HG03432 (cell line): ENCODE data around the gene SUCNR1.
"Not testable (repeated sequence)": the region's sequence is repeated elsewhere in the genome, so short reads cannot be mapped to it uniquely, and the experiment has no call there.

Source experiments
- ATAC-seq: cut with Tn5 transposase; IDR thresholded peaks from one replicate; pipeline ENCODE4 v1.9.1; 2021; ENCODE audit warnings: mild to moderate bottlenecking, moderate library complexity; ENCODE audit not compliant: unreplicated experiment

Gene SUCNR1

GRCh38 chr3:151871639-151872468 lies 1.6 kb upstream of the SUCNR1 start:
- ATAC-seq, result peak; percentile 86

- not testable (repeated sequence) for ATAC-seq
Measured at GRCh38 chr3:151874079-151874478, 636 bp downstream of the SUCNR1 start.

GRCh38 chr3:151875759-151876158 lies 2.3 kb downstream of the SUCNR1 start:
- ATAC-seq, result peak; percentile 56

GRCh38 chr3:151877269-151877668 lies 3.8 kb downstream of the SUCNR1 start:
- ATAC-seq, result no peak

GRCh38 chr3:151878465-151878864 lies 5.0 kb downstream of the SUCNR1 start:
- no peak for ATAC-seq

- ATAC-seq, result no peak
Measured at GRCh38 chr3:151879037-151879436, 5.6 kb downstream of the SUCNR1 start.

GRCh38 chr3:151879679-151880415 lies 6.4 kb downstream of the SUCNR1 start:
- peak; percentile 62 for ATAC-seq

GRCh38 chr3:151880416-151880690 lies 6.9 kb downstream of the SUCNR1 start:
- ATAC-seq, result no peak

GRCh38 chr3:151881137-151881536 lies 7.7 kb downstream of the SUCNR1 start:
- no peak for ATAC-seq

GRCh38 chr3:151885397-151885796 lies 12.0 kb downstream of the SUCNR1 start:
- ATAC-seq, result not testable (repeated sequence)

- not testable (repeated sequence) for ATAC-seq
Measured at GRCh38 chr3:151887450-151888211, 14.2 kb downstream of the SUCNR1 start.

- peak; percentile 71 for ATAC-seq
Measured at GRCh38 chr3:151890721-151891141, 17.3 kb downstream of the SUCNR1 start.

GRCh38 chr3:151891721-151892120 lies 18.3 kb downstream of the SUCNR1 start:
- no peak for ATAC-seq

- ATAC-seq, result no peak
Measured at GRCh38 chr3:151894219-151894618, 20.8 kb downstream of the SUCNR1 start.

GRCh38 chr3:151895478-151896241 lies 22.2 kb downstream of the SUCNR1 start:
- no peak for ATAC-seq

GRCh38 chr3:151896246-151897012 lies 23.0 kb downstream of the SUCNR1 start:
- no peak for ATAC-seq

- ATAC-seq, result not testable (repeated sequence)
Measured at GRCh38 chr3:151898121-151898520, 24.7 kb downstream of the SUCNR1 start.

GRCh38 chr3:151898564-151899261 lies 25.3 kb downstream of the SUCNR1 start:
- ATAC-seq, result not testable (repeated sequence)

GRCh38 chr3:151899996-151900395 lies 26.6 kb downstream of the SUCNR1 start:
- no peak for ATAC-seq
